A549 (cell line): ENCODE results near the gene TEDC1. TPM values are rescaled to one million over a fixed set of nuclear protein-coding genes. Genes with fewer than 3 reads are reported as not detected.

Source experiments
- ATAC-seq, 2 experiments: fragments of 200-7000 bp in 1 of 2; fragments of >200 bp in 1 of 2; cut with Nextera tagmentation in 1 of 2; cut with Tn5 transposase in 1 of 2; 3 replicates each; pipeline versions ENCODE4 v1.8.0 to v1.9.1; 2018 to 2020; ENCODE audit warnings: mild to moderate bottlenecking in 1 of 2, moderate library complexity in 1 of 2
- CTCF ChIA-PET: fragments of 300-600 bp; sonication (Branson Sonifier 250); formaldehyde crosslinking; extraction: SDS; loops from one replicate; lab custom pipeline; 2021; ENCODE audit warnings: antibody characterized with exemption, inconsistent platforms; lab: Yijun Ruan, JAX
- POLR2A ChIA-PET: fragments of 350-600 bp; formaldehyde crosslinking; extraction: SDS; loops from one replicate; lab custom pipeline; 2021; ENCODE audit warnings: antibody characterized with exemption, inconsistent platforms; lab: Yijun Ruan, JAX
- DNase-seq, 2 experiments: peaks; one replicate each; pipeline versions ENCODE4 v3.0.0 to v3.0.0-alpha.2; 2011 to 2016; ENCODE audit warnings: low read depth in 1 of 2, low spot score in 1 of 2
- FAIRE-seq: peaks from 2 replicates; lab custom pipeline; 2011; peaks lifted over from hg19 to GRCh38; lab: Jason Lieb, UNC
- H3K27ac ChIP-seq, 2 experiments: fragments of >200 bp; sonication (Bioruptor Twin); formaldehyde crosslinking; 3 replicates each; pipeline ENCODE4 v1.5.1; 2016 to 2017
- H3K4me1 ChIP-seq: fragments of >200 bp; sonication (Bioruptor Twin); formaldehyde crosslinking; 3 replicates; pipeline ENCODE4 v1.6.1; 2016
- H3K4me2 ChIP-seq: fragments of >200 bp; sonication (Bioruptor Twin); formaldehyde crosslinking; 3 replicates; pipeline ENCODE4 v1.6.1; 2016
- H3K4me3 ChIP-seq: fragments of >200 bp; sonication (Bioruptor Twin); formaldehyde crosslinking; 3 replicates; pipeline ENCODE4 v1.5.1; 2016
- H3K9me3 ChIP-seq: fragments of >200 bp; sonication (Bioruptor Twin); formaldehyde crosslinking; 3 replicates; pipeline ENCODE4 v1.6.1; 2016
- CBX8 ChIP-seq: fragments of 200-600 bp; sonication (generic); IDR thresholded peaks from 2 replicates; pipeline ENCODE4 v1.6.1; 2016
- CTCF ChIP-seq: fragments of >200 bp; sonication (Bioruptor Twin); formaldehyde crosslinking; IDR thresholded peaks from 3 replicates; pipeline ENCODE4 v1.5.1; 2016
- FOSB ChIP-seq: fragments of 250-450 bp; sonication (Bioruptor Pico); IDR thresholded peaks from 2 replicates; pipeline ENCODE4 v1.5.0; 2020; ENCODE audit warnings: mild to moderate bottlenecking, moderate library complexity
- FOSL2 ChIP-seq, 2 experiments: fragments of 450-650 bp in 1 of 2; fragments of >200 bp in 1 of 2; sonication (Bioruptor Twin) in 1 of 2; formaldehyde crosslinking; IDR thresholded peaks; 2 replicates each; pipeline versions ENCODE4 v1.5.0 to v1.6.1; 2016 to 2020; ENCODE audit warnings: mild to moderate bottlenecking in 1 of 2, moderate library complexity in 1 of 2
- HDAC2 ChIP-seq: fragments of 200-600 bp; sonication (generic); IDR thresholded peaks from 2 replicates; pipeline ENCODE4 v1.6.1; 2016
- HMGXB4 ChIP-seq: fragments of 250-450 bp; sonication (Bioruptor Pico); IDR thresholded peaks from 2 replicates; pipeline ENCODE4 v1.5.0; 2021; ENCODE audit warnings: mild to moderate bottlenecking, moderate library complexity, borderline replicate concordance
- HOXB13 ChIP-seq: fragments of 250-450 bp; sonication (Bioruptor Pico); IDR thresholded peaks from 2 replicates; pipeline ENCODE4 v1.5.0; 2020; ENCODE audit warnings: low read depth, mild to moderate bottlenecking, moderate library complexity
- JUN ChIP-seq, 2 experiments: fragments of >200 bp; sonication (Bioruptor Twin); formaldehyde crosslinking; IDR thresholded peaks; 2 replicates in 1 of 2; 3 replicates in 1 of 2; pipeline ENCODE4 v1.6.1; 2016 to 2017
- JUNB ChIP-seq: fragments of >200 bp; sonication (Bioruptor Twin); formaldehyde crosslinking; IDR thresholded peaks from 2 replicates; pipeline ENCODE4 v1.6.1; 2016
- MAFK ChIP-seq: fragments of 450-650 bp; IDR thresholded peaks from 2 replicates; pipeline ENCODE4 v1.6.1; 2014; ENCODE audit not compliant: partially characterized antibody
- MAX ChIP-seq: IDR thresholded peaks from 2 replicates; pipeline ENCODE4 v1.6.1; 2012
- MYC ChIP-seq: IDR thresholded peaks from 2 replicates; pipeline ENCODE4 v1.6.1; 2012; ENCODE audit warnings: mild to moderate bottlenecking, inconsistent platforms, low read length, improper control_type of control experiment, borderline replicate concordance
- NFE2L2 ChIP-seq: fragments of 150-350 bp; conservative IDR thresholded peaks from 2 replicates; pipeline ENCODE4 v1.6.1; 2014; ENCODE audit warnings: low read length
- PBX3 ChIP-seq: IDR thresholded peaks from 2 replicates; pipeline ENCODE4 v1.6.1; 2012
- PHF8 ChIP-seq: fragments of 200-600 bp; sonication (generic); IDR thresholded peaks from 2 replicates; pipeline ENCODE4 v1.6.1; 2016; ENCODE audit warnings: low read depth, mild to moderate bottlenecking, antibody characterized with exemption, moderate library complexity, borderline replicate concordance
- POLR2A ChIP-seq: IDR thresholded peaks from 2 replicates; pipeline ENCODE4 v1.6.1; 2012; ENCODE audit warnings: mild to moderate bottlenecking, low read length
- USF2 ChIP-seq: fragments of 450-650 bp; IDR thresholded peaks from 2 replicates; pipeline ENCODE4 v1.6.1; 2014; ENCODE audit warnings: antibody characterized with exemption
- ZC3H11A ChIP-seq: fragments of 450-650 bp; IDR thresholded peaks from 2 replicates; pipeline ENCODE4 v1.6.1; 2014; ENCODE audit warnings: antibody characterized with exemption, mild to moderate bottlenecking
- ZNF302 ChIP-seq: fragments of 250-450 bp; sonication (Bioruptor Pico); IDR thresholded peaks from 2 replicates; pipeline ENCODE4 v1.9.0; 2021; ENCODE audit warnings: inconsistent platforms, mild to moderate bottlenecking, moderate library complexity
- WGBS: methylation state at CpG from one replicate; pipeline ENCODE4 v1.1.6; 2017; ENCODE audit errors: missing lambda C conversion rate; 5-methylcytosine and 5-hydroxymethylcytosine counted together
- polyA plus RNA-seq, 4 experiments: library from polyadenylated mRNA; depleted of rRNA in 3 of 4; stranded (reverse); fragments of >200 nt; fragmentation: RNase III in 1 of 4; extraction: RNeasy Plus Mini Kit Qiagen cat#74134 plus additional on column Dnase treatment in 1 of 4; gene quantifications; 2 replicates in 3 of 4; 3 replicates in 1 of 4; pipeline ENCODE4 v1.2.3, GENCODE V29; 2011 to 2017

The TEDC1 gene
- polyA plus RNA-seq, 2 of the 4 experiments (the other 2 are of a cell fraction), result 12.7 to 39.6 TPM

GRCh38 chr14:105534586-105534985, 43.5 kb downstream of the TEDC1 start:
- POLR2A ChIA-PET, result no interaction called here
- no peak for TF ChIP-seq HOXB13
- no peak for TF ChIP-seq CBX8
- TF ChIP-seq HDAC2, result no peak
- TF ChIP-seq NFE2L2, result no peak
- no peak for TF ChIP-seq FOSL2 (IDR thresholded peaks at IDR 0.05)
- TF ChIP-seq FOSL2 (CRISPR knock-in tag; IDR thresholded peaks at IDR 0.05), result no peak
- TF ChIP-seq ZNF302, result no peak
- TF ChIP-seq MYC, result no peak
- TF ChIP-seq FOSB (CRISPR knock-in tag), result no peak
- TF ChIP-seq MAX, result no peak
- TF ChIP-seq ZC3H11A, result no peak
- TF ChIP-seq HMGXB4 (CRISPR knock-in tag), result no peak
- no peak for TF ChIP-seq JUN (IDR thresholded peaks at IDR 0.05)
- no peak for TF ChIP-seq USF2
- no peak for TF ChIP-seq PHF8
- no peak for TF ChIP-seq POLR2A
- TF ChIP-seq MAFK, result no peak
- TF ChIP-seq PBX3, result no peak
- no peak for TF ChIP-seq CTCF
- TF ChIP-seq JUNB, result no peak
- DNase-seq (no peak), ATAC-seq (no peak), FAIRE-seq (no peak)
- H3K4me2 ChIP-seq, result no peak overlapping the region
- 67% methylated on average over 13 of the region's 13 CpGs for WGBS
- CTCF ChIA-PET, result interaction anchor here (2.4 to 4.1 kb wide), 2 partner anchors 53 to 161 kb away, joined by 10 to 25 read pairs; no protein-coding TSS in a partner anchor
- H3K27ac ChIP-seq, result no peak overlapping the region
- no peak overlapping the region for H3K4me3 ChIP-seq
- H3K4me1 ChIP-seq, result no peaks in the 10 kb centered on the region
- H3K9me3 ChIP-seq, result no peaks in the 10 kb centered on the region

GRCh38 chr14:105536051-105536450, 45.0 kb downstream of the TEDC1 start:
- WGBS, result 55% methylated on average over 4 of the region's 7 CpGs
- Histone ChIP-seq H3K4me3 (no peak overlapping the region), H3K4me1 (no peaks in the 10 kb centered on the region), H3K4me2 (no peak overlapping the region), H3K9me3 (no peaks in the 10 kb centered on the region), H3K27ac (no peak overlapping the region)
- no peak for DNase-seq
- CTCF ChIA-PET, result interaction anchor here (0.6 to 2.4 kb wide), 4 partner anchors 9 to 50 kb away, joined by 3 to 8 read pairs (median 4); partner anchors contain the start of gene CRIP1
- no peak for ATAC-seq
- no peak for FAIRE-seq
- TF ChIP-seq PBX3 (no peak), JUN (IDR thresholded peaks at IDR 0.05) (no peak)
- POLR2A ChIA-PET, result no interaction called here
